ENCODE results near the gene PTPRZ1.

The PTPRZ1 gene

GRCh38 chr7:121872831-121873288 is at the start of gene PTPRZ1:
Gene PTPRZ1 (plus strand): TSS chr7:121873161. CDS start chr7:121873500, 339 bp downstream.
- peak; percentile 54 for DNase-seq (ENCODE audit: low spot score)
- FAIRE-seq = no peak

GRCh38 chr7:121824276-121824675 is 48.7 kb upstream of the PTPRZ1 start:
- no peak for DNase-seq (ENCODE audit: low spot score)
- no peak for FAIRE-seq

GRCh38 chr7:121831351-121831750 is 41.6 kb upstream of the PTPRZ1 start:
- DNase-seq (ENCODE audit: low spot score) = no peak
- no peak for FAIRE-seq

- FAIRE-seq (no peak), DNase-seq (ENCODE audit: low spot score) (no peak)
Observed at GRCh38 chr7:121831801-121832200, 41.2 kb upstream of the PTPRZ1 start.

GRCh38 chr7:121832347-121832746 is 40.6 kb upstream of the PTPRZ1 start:
- no peak for DNase-seq (ENCODE audit: low spot score)
- no peak for FAIRE-seq

- DNase-seq (ENCODE audit: low spot score) (no peak), FAIRE-seq (no peak)
Observed at GRCh38 chr7:121833991-121834390, 39.0 kb upstream of the PTPRZ1 start.

GRCh38 chr7:121837462-121837861 is 35.5 kb upstream of the PTPRZ1 start:
- FAIRE-seq (no peak), DNase-seq (ENCODE audit: low spot score) (no peak)

GRCh38 chr7:121847041-121847440 is 25.9 kb upstream of the PTPRZ1 start:
- no peak for FAIRE-seq
- DNase-seq (ENCODE audit: low spot score) = no peak

- DNase-seq (ENCODE audit: low spot score) (no peak), FAIRE-seq (no peak)
Observed at GRCh38 chr7:121853307-121853706, 19.7 kb upstream of the PTPRZ1 start.

- no peak for FAIRE-seq
- DNase-seq (ENCODE audit: low spot score) = no peak
Observed at GRCh38 chr7:121860953-121861352, 12.0 kb upstream of the PTPRZ1 start.

- FAIRE-seq (no peak), DNase-seq (ENCODE audit: low spot score) (no peak)
Observed at GRCh38 chr7:121862591-121862990, 10.4 kb upstream of the PTPRZ1 start.

- FAIRE-seq = no peak
- no peak for DNase-seq (ENCODE audit: low spot score)
Observed at GRCh38 chr7:121871188-121871587, 1.8 kb upstream of the PTPRZ1 start.

- FAIRE-seq = no peak
- peak; percentile 12 for DNase-seq (ENCODE audit: low spot score)
Observed at GRCh38 chr7:121873289-121874194, 581 bp downstream of the PTPRZ1 start.

GRCh38 chr7:121874298-121874697 is 1.3 kb downstream of the PTPRZ1 start:
- FAIRE-seq = no peak
- DNase-seq (ENCODE audit: low spot score) = no peak

- no peak for FAIRE-seq
- no peak for DNase-seq (ENCODE audit: low spot score)
Observed at GRCh38 chr7:121875203-121875602, 2.2 kb downstream of the PTPRZ1 start.

GRCh38 chr7:121876656-121877500 is 3.9 kb downstream of the PTPRZ1 start:
- DNase-seq (ENCODE audit: low spot score) (no peak), FAIRE-seq (no peak)

- FAIRE-seq (no peak), DNase-seq (ENCODE audit: low spot score) (no peak)
Observed at GRCh38 chr7:121878918-121879464, 6.0 kb downstream of the PTPRZ1 start.

- DNase-seq (ENCODE audit: low spot score) (no peak), FAIRE-seq (no peak)
Observed at GRCh38 chr7:121879544-121879943, 6.6 kb downstream of the PTPRZ1 start.

GRCh38 chr7:121882731-121883130 is 9.8 kb downstream of the PTPRZ1 start:
- FAIRE-seq = no peak
- no peak for DNase-seq (ENCODE audit: low spot score)

GRCh38 chr7:121885166-121885920 is 12.4 kb downstream of the PTPRZ1 start:
- DNase-seq (ENCODE audit: low spot score) (no peak), FAIRE-seq (no peak)

GRCh38 chr7:121887634-121888033 is 14.7 kb downstream of the PTPRZ1 start:
- DNase-seq (ENCODE audit: low spot score) = no peak
- no peak for FAIRE-seq

Measured in urothelium cell line (cell line).